ENCODE data around the gene SMG7. TPM values are rescaled to one million over a fixed set of nuclear protein-coding genes. Genes with fewer than 3 reads are reported as not detected.

SMG7 gene
- total RNA-seq, 1 donor from 2014 or later, result 71.8 TPM

DNA sequence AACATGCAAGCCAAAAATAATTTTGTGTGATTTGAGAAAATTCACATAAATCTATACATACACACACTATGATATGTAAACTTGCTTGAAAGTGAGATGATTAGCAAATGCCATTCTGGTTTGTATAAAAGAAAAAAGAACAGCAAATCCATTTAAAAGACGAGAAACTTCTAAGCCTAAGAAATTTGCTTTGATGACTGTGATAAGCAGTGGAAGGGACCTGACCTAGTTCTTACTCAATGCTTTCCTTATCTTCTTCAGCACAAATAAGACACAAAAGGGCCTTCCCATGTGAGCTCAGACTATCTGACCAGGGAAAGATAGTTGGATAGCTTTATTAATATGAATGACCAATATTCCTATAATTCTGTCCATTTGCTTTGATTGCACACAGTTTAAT is 28.8 kb upstream of the SMG7 start:
- Mint-ChIP-seq H3K9me3 (ENCODE audit: low read depth) (no peaks in the 10 kb centered on the region), H3K4me3 (ENCODE audit: low read depth) (no peak overlapping the region), H3K36me3 (ENCODE audit: insufficient read depth) (no peaks in the 10 kb centered on the region), H3K27me3 (no peaks in the 10 kb centered on the region), H3K27ac (no peak overlapping the region), H3K4me1 (ENCODE audit: low read depth) (no peaks in the 10 kb centered on the region)
- TF ChIP-seq, protein P1, sequence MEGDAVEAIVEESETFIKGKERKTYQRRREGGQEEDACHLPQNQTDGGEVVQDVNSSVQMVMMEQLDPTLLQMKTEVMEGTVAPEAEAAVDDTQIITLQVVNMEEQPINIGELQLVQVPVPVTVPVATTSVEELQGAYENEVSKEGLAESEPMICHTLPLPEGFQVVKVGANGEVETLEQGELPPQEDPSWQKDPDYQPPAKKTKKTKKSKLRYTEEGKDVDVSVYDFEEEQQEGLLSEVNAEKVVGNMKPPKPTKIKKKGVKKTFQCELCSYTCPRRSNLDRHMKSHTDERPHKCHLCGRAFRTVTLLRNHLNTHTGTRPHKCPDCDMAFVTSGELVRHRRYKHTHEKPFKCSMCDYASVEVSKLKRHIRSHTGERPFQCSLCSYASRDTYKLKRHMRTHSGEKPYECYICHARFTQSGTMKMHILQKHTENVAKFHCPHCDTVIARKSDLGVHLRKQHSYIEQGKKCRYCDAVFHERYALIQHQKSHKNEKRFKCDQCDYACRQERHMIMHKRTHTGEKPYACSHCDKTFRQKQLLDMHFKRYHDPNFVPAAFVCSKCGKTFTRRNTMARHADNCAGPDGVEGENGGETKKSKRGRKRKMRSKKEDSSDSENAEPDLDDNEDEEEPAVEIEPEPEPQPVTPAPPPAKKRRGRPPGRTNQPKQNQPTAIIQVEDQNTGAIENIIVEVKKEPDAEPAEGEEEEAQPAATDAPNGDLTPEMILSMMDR (IDR thresholded peaks at IDR 0.05; ENCODE audit: unreplicated experiment), result no peak
- no peak for DNase-seq (ENCODE audit: low spot score, unreplicated experiment)

DNA sequence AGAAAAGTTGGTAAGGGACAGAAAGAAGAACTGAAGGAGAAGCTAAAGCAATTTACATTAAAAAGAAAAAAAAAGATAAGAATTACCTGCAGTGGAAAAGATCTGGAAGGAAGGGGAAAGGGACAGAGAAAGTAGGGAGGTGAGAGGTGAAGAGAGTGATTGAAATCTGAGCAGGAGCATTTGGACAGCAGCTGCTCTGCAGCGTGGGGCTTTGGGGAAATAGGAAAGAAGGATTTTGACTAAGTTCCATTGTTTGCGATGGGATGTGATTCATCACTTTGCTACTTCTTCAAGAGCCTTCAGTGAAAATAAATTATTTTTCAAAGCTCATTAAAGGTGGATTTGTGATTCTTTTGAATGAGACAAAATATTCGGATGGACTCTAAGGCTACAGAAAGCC is 28.1 kb upstream of the SMG7 start:
- Mint-ChIP-seq H3K4me3 (ENCODE audit: low read depth) (no peak overlapping the region), H3K9me3 (ENCODE audit: low read depth) (no peaks in the 10 kb centered on the region), H3K27ac (no peak overlapping the region), H3K36me3 (ENCODE audit: insufficient read depth) (no peaks in the 10 kb centered on the region), H3K4me1 (ENCODE audit: low read depth) (no peaks in the 10 kb centered on the region), H3K27me3 (no peaks in the 10 kb centered on the region)
- DNase-seq (ENCODE audit: low spot score, unreplicated experiment), result no peak
- TF ChIP-seq, protein P1 (IDR thresholded peaks at IDR 0.05; ENCODE audit: unreplicated experiment), result no peak

DNA sequence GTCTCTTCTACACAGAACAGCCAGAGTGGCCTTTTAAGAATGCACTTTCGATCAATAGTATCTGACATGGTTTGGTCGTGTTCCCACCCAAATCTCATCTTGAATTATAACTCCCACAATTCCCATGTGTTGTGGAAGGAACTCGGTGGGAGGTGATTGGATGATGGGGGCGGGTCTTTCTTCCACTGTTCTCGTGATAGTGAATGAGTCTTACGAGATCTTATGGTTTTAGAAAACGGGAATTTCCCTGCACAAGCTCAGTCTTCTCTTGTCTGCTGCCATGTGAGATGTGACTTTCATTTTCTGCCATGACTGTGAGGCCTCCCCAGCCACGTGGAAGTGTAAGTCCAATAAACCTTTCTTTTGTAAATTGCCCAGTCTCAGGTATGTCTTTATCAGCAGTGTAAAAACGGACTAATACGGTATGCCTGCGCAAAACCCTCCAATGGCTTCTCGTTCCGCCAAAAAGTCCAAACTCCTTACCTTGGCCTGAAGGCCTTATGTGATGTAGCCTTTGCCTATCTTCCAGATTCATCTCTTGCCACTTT is 23.0 kb upstream of the SMG7 start:
- DNase-seq (ENCODE audit: low spot score, unreplicated experiment), result no peak
- Mint-ChIP-seq H3K27ac (no peak overlapping the region), H3K4me3 (ENCODE audit: low read depth) (no peak overlapping the region), H3K9me3 (ENCODE audit: low read depth) (no peaks in the 10 kb centered on the region), H3K27me3 (no peaks in the 10 kb centered on the region), H3K4me1 (ENCODE audit: low read depth) (no peaks in the 10 kb centered on the region), H3K36me3 (ENCODE audit: insufficient read depth) (no peaks in the 10 kb centered on the region)
- TF ChIP-seq, protein P1 (IDR thresholded peaks at IDR 0.05; ENCODE audit: unreplicated experiment), result no peak

DNA sequence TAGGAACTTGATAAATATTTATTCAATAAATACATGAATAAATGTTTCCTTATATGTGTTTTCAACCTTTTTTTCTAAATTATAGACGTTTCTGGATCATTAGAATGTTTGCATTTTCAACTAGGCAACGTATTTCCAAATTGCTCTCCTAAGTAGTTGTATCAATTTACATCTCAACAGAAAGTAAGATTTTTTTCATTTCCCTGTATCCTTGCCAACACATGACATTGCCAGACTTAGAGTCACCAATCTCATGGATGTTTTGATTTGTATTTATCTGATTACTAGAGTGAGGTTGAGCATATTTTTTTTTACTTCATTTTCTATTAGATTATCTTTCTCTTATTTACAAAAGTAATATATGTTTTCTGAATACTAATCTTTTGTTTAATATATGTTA is 22.2 kb upstream of the SMG7 start:
- no peaks in the 10 kb centered on the region for H3K27me3 Mint-ChIP-seq
- no peak for DNase-seq (ENCODE audit: low spot score, unreplicated experiment)
- no peaks in the 10 kb centered on the region for H3K4me1 Mint-ChIP-seq (ENCODE audit: low read depth)
- no peaks in the 10 kb centered on the region for H3K9me3 Mint-ChIP-seq (ENCODE audit: low read depth)
- no peak overlapping the region for H3K4me3 Mint-ChIP-seq (ENCODE audit: low read depth)
- H3K27ac Mint-ChIP-seq, result no peak overlapping the region
- H3K36me3 Mint-ChIP-seq (ENCODE audit: insufficient read depth), result no peaks in the 10 kb centered on the region
- TF ChIP-seq, protein P1 (IDR thresholded peaks at IDR 0.05; ENCODE audit: unreplicated experiment), result no peak

DNA sequence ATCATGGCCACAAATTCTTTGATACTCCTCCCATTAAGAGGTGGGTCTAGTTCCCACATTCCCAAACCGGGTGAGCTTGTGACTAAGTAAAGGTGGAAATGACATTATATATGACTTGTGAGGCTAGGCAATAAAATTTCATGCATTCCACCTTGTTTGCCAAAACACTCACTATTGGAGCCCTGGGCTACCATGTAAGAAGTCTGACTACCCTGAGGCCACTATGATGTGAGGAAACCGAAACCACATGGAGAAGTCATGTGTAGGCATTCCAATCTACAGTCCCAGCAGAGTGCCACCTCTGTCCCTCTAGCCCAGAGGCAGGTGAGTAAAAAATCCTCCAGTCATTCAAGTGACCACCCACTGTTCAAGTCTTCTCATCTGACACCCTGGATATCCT is 17.9 kb upstream of the SMG7 start:
- Mint-ChIP-seq H3K27ac (no peak overlapping the region), H3K9me3 (ENCODE audit: low read depth) (no peaks in the 10 kb centered on the region), H3K36me3 (ENCODE audit: insufficient read depth) (no peaks in the 10 kb centered on the region), H3K4me1 (ENCODE audit: low read depth) (no peaks in the 10 kb centered on the region), H3K4me3 (ENCODE audit: low read depth) (no peak overlapping the region), H3K27me3 (no peaks in the 10 kb centered on the region)
- TF ChIP-seq, protein P1 (IDR thresholded peaks at IDR 0.05; ENCODE audit: unreplicated experiment), result no peak
- DNase-seq (ENCODE audit: low spot score, unreplicated experiment), result no peak

All from progenitor cell of endocrine pancreas (in vitro differentiated cells).